GM21367 (cell line): Measurements from ENCODE around the gene PLOD1.
A peak's percentile ranks its signal among the peaks of the same experiment; 100 is the strongest.
"Not testable (repeated sequence)": the region's sequence is repeated elsewhere in the genome, so short reads cannot be mapped to it uniquely, and the experiment has no call there.

Experiments used
- ATAC-seq: cut with Tn5 transposase; IDR thresholded peaks from one replicate; pipeline ENCODE4 v1.9.1; 2021; ENCODE audit not compliant: unreplicated experiment

The PLOD1 gene

DNA sequence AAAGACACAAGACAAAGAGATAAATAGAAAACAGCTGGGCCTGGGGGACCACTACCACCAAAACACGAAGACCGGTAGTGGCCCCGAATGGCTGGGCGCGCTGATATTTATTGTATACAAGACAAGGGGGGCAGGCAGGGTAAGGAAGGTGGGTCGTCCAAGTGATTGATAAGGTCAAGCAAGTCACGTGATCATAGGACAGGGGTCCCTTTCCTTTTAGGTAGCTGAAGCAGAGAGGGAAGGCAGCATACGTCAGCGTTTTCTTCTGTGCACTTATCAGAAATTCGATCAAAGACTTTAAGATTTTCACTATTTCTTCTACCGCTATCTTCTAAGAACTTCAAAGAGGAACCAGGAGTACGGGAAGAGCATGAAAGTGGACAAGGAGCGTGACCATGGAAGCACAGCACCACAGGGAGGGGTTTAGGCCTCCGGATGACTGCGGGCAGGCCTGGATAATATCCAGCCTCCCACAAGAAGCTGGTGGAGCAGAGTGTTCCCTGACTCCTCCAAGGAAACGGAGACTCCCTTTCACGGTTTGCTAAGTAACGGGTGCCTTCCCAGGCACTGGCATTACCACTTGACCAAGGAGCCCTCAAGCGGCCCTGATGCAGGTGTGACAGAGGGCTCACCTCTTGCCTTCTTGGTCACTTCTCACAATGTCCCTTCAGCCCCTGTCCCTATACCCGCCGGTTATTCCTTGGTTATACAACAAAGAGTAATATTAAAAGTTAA lies 21.9 kb upstream of the PLOD1 start:
- not testable (repeated sequence) for ATAC-seq

DNA sequence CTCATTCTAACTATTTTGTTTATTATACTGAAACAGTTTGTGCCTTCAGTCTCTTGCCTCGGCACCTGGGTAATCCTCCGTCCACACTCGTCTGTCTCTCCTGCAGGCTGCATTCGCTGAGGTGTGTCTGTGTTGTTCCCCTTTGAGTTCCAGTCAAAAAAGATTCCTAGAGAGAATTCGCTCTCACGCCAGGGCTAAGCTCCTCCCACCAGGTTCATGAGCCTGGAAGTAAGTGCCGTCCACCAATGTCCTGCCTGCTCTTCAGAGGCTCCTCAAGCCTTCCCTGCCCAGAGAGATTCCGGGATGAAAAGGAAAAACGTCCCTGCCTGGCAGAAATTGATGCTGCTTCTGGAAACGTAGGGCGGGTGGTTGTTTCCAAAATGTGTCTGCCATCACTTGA lies 21.2 kb upstream of the PLOD1 start:
- ATAC-seq: no peak

DNA sequence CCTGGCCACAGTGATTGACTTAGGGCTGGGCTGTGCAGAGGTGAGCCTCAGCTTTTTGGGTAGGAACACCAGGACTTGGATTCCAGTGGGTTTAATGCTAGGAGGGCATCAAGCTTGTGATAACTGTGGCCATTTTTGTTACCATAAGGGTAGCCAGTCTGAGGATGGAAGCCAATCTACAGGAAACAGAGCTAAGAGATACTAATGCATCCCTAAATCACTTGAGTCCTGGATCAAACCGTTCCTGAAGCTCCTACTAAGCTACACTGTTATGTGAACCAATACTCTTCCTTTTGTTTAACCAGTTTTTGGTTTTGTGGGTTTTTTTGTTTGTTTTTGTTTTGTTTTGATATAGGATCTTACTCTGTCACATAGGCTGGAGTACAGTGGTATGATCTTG lies 20.5 kb upstream of the PLOD1 start:
- no peak for ATAC-seq

DNA sequence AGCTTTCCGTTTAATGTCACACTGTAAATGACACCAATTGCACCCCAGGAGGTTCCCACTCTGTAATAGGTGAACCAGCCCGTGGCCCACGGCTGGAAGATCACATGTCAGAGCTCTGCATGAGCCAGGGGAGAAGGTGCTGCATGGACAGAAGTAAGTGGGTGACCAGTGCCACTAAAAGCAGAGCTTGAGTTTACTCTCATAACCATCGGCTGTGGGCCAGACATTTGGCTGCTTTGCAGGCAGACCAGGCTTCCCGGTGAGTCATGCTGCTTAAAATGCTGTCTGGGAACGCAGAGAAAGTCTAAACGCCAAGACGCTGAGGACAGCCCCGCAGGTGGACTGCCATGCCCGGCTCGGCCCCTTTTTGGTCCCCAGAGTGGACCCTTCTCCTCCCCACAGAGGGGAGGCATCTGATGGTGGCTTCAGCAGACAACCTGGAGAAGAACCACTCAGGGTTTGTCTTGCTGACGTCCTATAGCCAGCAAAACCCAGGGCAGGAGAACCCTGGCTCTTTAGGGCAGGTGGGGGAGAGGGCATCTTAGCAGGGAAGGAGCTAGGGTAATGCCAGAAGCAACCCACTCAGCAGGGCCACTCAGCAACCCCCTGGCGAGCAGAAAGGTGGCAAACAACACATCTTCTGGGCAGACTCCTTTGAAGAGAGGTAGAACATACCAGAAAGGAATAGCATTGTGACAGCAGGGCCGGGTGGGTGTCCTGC lies 15.6 kb upstream of the PLOD1 start:
- no peak for ATAC-seq

DNA sequence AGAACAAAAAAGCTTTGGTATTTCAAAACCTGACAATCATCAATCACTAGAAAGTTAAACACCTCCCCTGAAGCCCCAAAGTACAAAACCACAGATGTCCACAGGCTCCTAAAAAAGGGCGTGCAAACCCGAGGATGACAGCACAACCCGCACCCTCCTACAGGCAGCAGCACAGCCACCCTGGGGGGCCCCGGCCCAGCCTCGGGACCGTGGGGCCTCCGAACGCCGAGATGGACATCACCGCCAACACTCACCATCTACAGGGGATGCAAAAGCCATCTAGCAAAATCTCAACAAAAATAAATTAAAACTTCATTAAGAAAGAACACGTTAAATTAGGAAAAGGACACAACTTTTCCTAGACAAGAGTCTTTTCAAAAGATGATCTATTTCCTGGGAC lies 14.9 kb upstream of the PLOD1 start:
- no peak for ATAC-seq

DNA sequence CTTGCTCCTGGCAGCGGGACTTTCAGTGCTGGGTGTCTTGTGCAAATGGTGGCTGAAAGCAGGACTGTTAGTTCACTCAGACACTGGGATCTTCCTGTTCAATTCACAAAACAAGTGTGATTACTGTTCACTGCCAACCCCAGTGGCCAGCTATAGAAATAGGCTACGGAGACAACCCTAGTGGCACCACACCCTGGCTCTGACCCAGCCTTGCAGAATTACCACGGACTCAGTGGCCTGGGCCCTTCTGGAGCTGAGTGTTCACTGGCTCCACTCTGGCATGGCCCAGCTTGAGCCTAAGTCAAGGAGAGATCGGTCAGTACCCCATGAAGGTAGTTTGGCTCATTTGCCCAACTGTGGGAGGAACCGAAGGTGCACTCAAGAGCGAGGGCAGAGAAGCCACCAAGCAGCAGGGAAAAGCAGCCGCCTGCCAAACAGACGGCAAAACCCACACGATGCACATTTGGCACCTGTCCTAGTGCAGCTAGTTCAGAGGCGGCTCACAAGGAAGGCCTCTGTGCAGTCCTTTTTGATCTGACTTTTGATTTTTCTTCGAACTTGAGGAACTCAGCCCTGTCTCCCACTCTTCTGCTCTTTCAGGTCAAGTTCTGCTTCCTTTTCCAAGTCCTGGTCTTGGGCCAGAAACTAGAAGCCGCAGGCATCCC lies 14.1 kb upstream of the PLOD1 start:
- no peak for ATAC-seq

DNA sequence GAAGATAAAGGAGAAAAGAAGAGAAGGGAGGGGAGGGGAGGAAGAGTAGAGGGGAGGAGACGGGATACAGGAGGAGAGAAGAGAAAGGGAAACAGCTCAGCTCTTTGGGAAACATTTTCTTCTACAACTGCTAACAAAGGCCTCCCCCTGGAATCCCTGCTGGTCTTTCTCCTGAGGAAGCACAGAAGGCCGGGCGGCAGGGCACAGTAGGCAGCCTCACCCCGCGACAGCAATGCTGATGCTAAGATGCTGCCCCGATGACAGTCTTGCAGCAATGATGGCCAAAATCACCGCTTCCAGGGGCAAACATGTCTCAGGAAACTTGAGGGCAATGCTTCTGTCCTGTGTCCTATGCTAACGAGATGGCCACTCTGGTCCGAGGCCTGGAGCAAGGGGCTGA lies 13.5 kb upstream of the PLOD1 start:
- no peak for ATAC-seq

DNA sequence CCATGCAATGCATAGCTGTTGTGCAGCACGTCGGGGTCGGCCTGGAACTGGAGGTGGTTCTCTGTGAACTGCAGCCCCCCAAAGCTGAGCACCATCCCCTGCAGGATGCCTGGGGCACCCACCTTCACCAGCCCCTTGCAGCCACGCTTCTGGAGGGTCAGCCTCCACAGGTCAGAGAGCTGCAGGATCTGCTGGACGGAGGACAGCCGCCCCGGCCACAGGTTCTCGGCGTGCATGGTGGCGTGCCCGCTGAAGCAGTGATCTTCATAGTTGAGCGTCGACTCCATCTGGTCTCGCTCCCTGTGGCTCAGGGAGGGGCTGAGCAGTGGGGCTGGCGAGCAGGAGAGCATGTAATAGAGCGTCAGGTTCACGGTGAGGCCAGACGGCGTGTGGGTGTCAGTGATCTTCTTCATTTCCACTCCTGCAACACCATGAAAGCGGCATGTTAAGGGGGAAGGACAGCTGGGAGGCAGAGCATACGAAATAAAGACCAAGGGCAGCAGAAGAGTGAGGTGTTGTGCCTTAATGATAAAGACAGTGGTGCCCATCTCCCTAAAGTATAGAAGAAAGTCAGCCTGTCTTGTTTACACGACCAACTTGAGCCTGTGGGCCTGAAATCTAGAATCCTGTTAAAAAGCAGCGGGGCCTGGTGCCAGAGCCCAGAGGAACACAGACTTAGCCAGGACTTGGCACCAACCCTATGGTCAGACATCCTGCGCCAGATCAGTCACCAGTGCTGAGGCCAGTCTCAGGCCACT lies 11.3 kb upstream of the PLOD1 start:
- no peak for ATAC-seq

DNA sequence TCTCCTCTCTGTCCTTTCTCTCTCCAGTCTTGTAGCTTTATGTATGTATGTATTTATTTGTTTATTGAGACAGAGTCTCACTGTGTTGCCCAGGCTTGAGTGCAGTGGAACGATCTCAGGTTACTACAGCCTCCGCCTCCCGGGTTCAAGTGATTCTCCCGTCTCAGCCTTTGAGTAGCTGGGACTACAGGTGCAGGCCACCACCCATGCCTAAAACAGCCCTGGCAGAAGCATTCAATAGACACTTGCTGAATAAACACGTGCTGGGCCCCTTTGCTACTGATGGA lies 10.7 kb upstream of the PLOD1 start:
- ATAC-seq: no peak

DNA sequence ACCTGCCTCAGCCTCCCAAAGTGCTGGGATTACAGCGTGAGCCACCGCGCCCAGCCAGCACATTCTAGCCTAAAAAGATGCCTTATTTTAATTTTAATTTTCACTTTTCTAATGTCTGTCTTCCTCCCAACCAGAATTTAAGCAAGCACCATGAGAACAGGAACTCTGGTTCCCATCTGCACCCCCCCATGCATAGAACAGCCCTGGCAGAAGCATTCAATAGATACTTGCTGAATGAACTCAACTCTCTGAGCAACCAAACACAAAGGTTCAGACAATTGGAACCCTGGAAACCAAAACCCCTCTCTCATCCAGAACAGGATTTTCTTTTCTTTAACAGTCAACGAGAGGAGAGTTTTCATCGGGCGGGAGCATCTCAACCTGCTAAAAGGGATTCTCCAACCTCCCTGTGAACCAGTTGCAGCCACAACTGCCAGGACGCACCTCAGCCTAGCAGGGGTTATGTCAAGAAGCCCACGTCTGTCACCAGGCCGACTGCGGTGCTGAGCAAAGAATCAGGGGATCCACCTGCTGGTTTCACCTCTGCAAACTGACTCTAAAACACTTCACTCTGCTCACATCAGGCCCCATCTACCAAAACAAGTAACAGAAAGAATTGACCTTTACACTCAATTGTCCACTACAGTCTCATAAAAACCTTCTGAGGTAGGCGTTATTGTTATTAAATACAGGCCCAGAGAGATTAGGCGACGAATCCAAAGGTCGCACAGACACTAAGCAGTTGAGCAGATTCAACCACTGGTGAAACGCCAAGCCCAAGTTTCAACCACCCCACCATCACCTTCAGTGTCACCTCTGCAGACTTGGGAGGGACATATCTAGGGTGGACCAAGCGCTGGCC lies 10.0 kb upstream of the PLOD1 start:
- ATAC-seq: no peak

DNA sequence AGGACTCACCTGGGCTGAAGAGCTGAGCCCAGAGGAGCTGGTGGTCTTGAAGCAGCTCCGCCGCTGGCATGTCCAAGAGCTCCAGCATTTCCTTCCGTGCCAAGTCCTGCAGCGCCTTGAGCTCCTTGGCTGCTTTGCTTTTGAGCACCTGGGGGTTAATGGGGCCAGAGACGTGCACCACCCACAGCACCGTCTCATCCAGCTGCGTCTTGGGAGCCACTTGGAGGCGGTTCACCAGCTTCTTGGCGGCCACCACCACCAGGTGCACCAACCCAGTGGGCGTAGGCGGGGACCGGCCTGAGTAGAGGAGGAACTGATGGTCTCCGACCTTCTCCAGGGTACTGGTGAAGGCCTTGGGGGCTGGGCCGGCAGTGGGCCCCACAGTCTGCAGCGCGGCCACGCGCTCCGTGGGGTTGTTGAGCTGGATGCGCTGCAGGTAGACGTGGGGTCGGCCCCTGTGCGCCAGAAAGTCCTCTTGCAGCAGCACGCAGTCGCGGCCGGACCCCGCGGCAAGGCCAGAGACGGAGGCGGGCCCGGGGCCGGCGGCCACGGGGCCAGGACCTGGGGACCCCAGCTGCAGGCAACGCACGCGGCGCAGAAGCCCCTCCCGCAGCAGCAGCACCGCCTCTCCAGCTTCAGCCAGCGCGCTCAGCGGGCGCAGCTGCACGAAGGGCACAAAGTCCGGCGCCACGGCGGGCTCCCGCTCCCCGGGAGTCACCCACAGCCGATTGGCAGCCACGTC lies 9.2 kb upstream of the PLOD1 start:
- not testable (repeated sequence) for ATAC-seq

DNA sequence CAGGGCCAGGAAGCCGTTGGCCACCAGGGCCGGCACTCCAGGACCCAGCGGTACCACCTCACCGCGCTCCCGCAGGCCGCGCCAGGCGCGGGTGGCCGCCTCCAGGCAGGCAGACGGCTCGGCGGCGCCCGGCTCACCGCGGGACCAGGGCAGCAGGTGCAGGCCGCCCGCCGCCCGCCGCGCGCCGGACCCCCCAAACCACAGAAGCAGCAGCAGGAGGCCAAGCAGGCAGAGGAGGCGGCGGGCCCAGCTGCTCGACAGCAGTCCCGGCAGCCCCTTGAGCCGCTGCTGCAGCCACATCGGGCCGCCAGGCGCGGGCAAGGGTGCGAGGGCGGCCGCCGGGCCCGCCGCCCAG lies 8.6 kb upstream of the PLOD1 start:
- no peak for ATAC-seq

DNA sequence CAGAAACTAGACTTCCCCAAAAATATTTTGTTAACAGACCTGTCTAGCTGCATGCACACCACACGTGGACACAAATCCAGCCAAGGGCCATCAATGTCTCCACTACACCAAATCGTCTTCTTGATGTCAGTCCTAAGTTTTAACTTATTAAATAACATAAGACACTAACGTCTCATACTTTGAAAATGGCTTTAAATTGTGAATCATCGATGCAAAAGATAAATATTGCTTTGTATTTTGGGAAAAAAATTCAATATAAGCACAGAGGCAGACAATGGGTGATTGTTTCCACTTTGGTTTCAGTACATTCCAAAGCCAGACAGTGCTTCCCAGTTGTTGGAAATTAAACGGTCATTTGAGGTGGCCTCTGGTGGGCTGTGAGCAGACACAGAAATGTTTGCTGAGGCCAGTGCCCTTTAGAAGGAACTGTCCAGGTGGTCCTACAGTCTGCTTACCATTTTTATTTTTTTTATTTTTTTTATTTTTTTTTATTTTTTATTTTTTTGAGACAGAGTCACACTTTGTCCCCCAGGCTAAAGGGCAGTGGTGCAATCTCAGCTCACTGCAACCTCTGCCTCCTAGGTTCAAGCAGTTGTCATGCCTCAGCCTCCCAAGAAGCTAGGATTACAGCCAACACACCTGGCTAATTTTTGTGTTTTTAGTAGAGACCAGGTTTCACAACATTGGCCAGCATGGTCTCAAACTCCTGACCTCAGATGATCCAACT lies 6.5 kb upstream of the PLOD1 start:
- ATAC-seq: no peak

DNA sequence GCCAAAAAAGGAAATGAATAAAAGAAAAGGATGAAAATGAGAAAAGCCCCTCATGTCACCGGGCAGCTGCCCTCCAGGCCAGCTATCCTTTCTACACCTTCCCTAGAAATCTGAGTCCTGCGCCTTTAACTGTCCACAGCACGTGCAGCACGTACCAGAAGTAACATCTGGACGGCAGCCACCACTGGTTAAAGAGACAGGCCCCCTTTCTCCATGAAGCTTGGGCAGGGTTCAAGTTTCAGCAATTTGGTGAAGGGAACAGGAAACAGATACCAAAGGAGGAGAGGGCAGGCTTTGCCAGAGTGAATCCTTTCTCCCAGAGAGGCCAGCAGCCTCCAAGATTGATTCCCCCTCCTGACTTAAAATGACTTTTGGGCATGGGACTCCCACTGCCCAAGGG lies 4.7 kb upstream of the PLOD1 start:
- ATAC-seq: no peak

DNA sequence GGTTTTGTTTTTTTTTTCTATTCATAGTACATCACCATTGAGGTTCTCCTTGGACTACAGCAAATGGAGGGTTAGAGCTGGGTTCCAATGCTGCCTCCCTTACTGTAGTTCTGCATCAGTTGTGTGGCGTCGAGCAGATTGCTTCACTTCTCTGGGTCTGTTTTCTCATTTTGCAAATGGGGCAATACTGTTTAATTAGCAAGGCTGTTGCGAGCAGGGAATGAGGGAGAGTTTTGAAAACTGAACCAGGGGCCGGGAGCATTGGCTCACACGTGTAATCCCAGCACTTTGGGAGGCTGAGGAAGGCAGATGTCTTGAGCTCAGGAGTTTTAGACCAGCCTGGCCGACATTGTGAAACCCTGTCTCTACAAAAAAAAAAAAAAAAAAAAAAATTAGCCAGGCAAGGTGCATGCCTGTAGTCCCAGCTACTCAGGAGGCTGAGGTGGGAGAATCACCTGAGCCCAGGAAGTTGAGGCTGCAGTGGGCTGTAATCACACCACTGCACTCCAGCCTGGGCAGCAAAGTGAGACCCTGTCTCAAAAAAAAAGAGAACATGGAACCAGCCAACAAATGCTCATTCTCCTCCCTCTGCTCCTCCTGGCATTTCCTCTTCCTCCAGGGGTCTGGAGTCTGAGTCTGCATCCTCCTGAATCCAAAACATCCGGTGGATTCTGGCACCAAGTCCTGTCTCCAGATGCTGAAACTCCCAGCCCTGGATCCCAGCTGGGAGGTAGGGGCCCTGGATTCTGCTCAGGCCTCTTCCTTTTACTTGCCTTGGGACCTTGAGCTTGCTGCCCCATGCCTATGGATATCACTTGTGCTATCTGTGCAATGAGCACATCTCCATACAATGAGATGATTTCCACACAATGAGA lies 3.7 kb upstream of the PLOD1 start:
- ATAC-seq: no peak

DNA sequence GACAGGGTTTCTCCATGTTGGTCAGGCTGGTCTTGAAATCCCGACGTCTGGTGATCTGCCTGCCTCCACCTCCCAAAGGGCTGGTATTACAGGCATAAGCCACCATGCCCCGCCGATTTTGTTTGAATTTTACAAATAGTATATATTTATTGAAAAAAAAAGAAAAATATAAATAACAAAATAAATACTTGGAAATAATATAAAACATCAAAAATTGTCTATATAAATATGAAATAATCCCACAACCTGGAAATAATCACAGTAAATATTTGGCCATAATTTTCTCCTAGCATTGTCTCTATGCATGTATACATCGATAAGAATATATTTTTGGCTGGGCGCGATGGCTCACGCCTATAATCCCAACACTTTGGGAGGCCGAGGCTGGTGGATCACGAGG lies 2.7 kb upstream of the PLOD1 start:
- ATAC-seq: no peak

DNA sequence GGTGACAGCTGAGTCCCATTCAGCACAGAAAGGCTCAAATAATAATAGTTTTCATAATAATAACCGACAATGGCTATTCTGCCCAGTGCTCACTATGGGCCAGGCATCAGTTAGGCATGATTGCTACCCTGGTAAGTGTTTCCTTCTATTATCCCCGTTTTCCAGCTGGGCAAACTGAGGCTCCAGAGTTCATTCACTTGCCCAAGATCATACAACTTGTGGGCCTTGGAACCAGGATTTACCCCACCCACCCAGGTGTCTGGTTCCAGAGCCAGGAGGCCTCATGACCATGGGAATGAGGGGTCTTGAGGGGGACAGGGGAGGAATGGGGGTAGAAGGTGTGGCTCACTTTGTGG lies 518 bp downstream of the PLOD1 start:
- peak; percentile 16 for ATAC-seq

DNA sequence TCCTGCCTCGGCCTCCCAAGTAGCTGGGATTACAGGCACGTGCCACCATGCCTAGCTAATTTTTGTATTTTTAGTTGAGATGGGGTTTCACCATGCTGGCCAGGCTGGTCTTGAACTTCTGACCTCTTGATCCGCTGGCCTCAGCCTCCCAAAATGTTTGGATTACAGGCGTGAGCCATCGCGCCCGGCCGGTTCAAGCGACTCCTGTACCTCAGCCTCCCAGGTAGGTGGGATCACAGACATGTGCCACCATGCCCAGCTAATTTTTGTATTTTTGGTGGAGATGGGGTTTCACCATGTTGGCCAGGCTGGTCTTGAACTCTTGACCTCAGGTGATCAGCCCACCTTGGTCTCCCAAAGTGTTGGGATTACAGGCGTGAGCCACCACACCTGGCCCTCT lies 1.2 kb downstream of the PLOD1 start:
- ATAC-seq: not testable (repeated sequence)
